Smooth muscle cell (in vitro differentiated cells): ENCODE results near the gene STYK1. TPM values are rescaled to one million over a fixed set of nuclear protein-coding genes. Genes with fewer than 3 reads are reported as not detected.

ENCODE experiments used
- polyA plus RNA-seq: library from polyadenylated mRNA; unstranded; fragments of >200 nt; fragmentation: Nextera tagmentation; extraction: Ambion mirVana; gene quantifications from 2 replicates; pipeline ENCODE4 v1.2.1, GENCODE V29; 2016
- total RNA-seq: library from RNA; depleted of rRNA; stranded (reverse); fragments of >200 nt; gene quantifications from 2 replicates; pipeline ENCODE4 v1.2.3, GENCODE V29; 2014

Gene STYK1
- total and polyA plus RNA-seq, 2 experiments from 2014 or later, result 0.24 to 1.2 TPM

Other genes starting within 250 kb of the STYK1 start
- not detected in 2 replicates for gene KLRC2, start 238.0 kb downstream of the STYK1 start, total RNA-seq
- gene KLRC2, start 238.0 kb downstream of the STYK1 start, polyA plus RNA-seq, result not detected in 2 replicates
- gene KLRC1, start 220.7 kb downstream of the STYK1 start, total RNA-seq, result not detected in 2 replicates
- gene KLRC1, start 220.7 kb downstream of the STYK1 start, polyA plus RNA-seq, result not detected in 2 replicates
- 0.49 and 0.58 TPM in 2 replicates for gene EIF2S3B, start 168.2 kb downstream of the STYK1 start, total RNA-seq
- gene EIF2S3B, start 168.2 kb downstream of the STYK1 start, polyA plus RNA-seq, result 0.13 TPM in 1 of 2 replicates, not detected in the other
- gene MAGOHB, start 60.4 kb downstream of the STYK1 start, total RNA-seq, result 24.0 and 40.1 TPM in 2 replicates
- 62.2 and 68.4 TPM in 2 replicates for gene MAGOHB, start 60.4 kb downstream of the STYK1 start, polyA plus RNA-seq
- 93.5 and 129 TPM in 2 replicates for gene YBX3, start 49.3 kb upstream of the STYK1 start, total RNA-seq
- gene YBX3, start 49.3 kb upstream of the STYK1 start, polyA plus RNA-seq, result 188 and 237 TPM in 2 replicates
- gene TAS2R7, start 128.6 kb upstream of the STYK1 start, total RNA-seq, result 1.4 TPM in 1 of 2 replicates, not detected in the other
- not detected in 2 replicates for gene TAS2R7, start 128.6 kb upstream of the STYK1 start, polyA plus RNA-seq
- gene TAS2R8, start 133.2 kb upstream of the STYK1 start, total RNA-seq, result 0.13 and 0.90 TPM in 2 replicates
- gene TAS2R8, start 133.2 kb upstream of the STYK1 start, polyA plus RNA-seq, result not detected in 2 replicates
- gene TAS2R9, start 136.1 kb upstream of the STYK1 start, total RNA-seq, result 0.81 and 1.8 TPM in 2 replicates
- 0.44 TPM in 1 of 2 replicates, not detected in the other for gene TAS2R9, start 136.1 kb upstream of the STYK1 start, polyA plus RNA-seq
- 3.2 and 8.4 TPM in 2 replicates for gene TAS2R10, start 152.3 kb upstream of the STYK1 start, total RNA-seq
- 0.50 and 1.6 TPM in 2 replicates for gene TAS2R10, start 152.3 kb upstream of the STYK1 start, polyA plus RNA-seq
- gene PRR4, start 175.4 kb upstream of the STYK1 start, total RNA-seq, result 6.7 and 65.0 TPM in 2 replicates
- 2.7 and 4.2 TPM in 2 replicates for gene PRR4, start 175.4 kb upstream of the STYK1 start, polyA plus RNA-seq
- gene PRH1, start 210.2 kb upstream of the STYK1 start, total RNA-seq, result 12.0 and 14.7 TPM in 2 replicates
- 12.5 and 12.9 TPM in 2 replicates for gene PRH1, start 210.2 kb upstream of the STYK1 start, polyA plus RNA-seq
- 1.8 and 2.7 TPM in 2 replicates for gene TAS2R13, start 235.5 kb upstream of the STYK1 start, total RNA-seq
- not detected in 2 replicates for gene TAS2R13, start 235.5 kb upstream of the STYK1 start, polyA plus RNA-seq